Testis (tissue), 2 donors: Measurements from ENCODE around the gene TCERG1L.

Source experiments
- CTCF ChIP-seq, 3 experiments: fragments of 450-650 bp in 2 of 3; fragments of 200-600 bp in 1 of 3; sonication (generic) in 1 of 3; IDR thresholded peaks; one replicate each; pipeline ENCODE4 v1.5.1; 2016 to 2019; ENCODE audit warnings: antibody characterized with exemption in 3 of 3, mild to moderate bottlenecking in 2 of 3, moderate library complexity in 1 of 3
- POLR2A ChIP-seq: fragments of 450-650 bp; IDR thresholded peaks from one replicate; pipeline ENCODE4 v1.6.1; 2017; ENCODE audit warnings: antibody characterized with exemption, mild to moderate bottlenecking, moderate library complexity

- TF ChIP-seq CTCF (IDR thresholded peaks at IDR 0.05) (no peak), POLR2A (no peak)
Measured at GRCh38 chr10:131215776-131216175, 95.7 kb downstream of the TCERG1L start.
